GM18505 (cell line): ENCODE data around the gene F2R.
"Not testable (repeated sequence)": the region's sequence is repeated elsewhere in the genome, so short reads cannot be mapped to it uniquely, and the experiment has no call there.

Experiments used
- ATAC-seq: cut with Tn5 transposase; IDR thresholded peaks from one replicate; pipeline ENCODE4 v1.9.1; 2021; ENCODE audit not compliant: unreplicated experiment
- POLR2A ChIP-seq: IDR thresholded peaks from 4 replicates; pipeline ENCODE4 v1.6.1; 2011; ENCODE audit warnings: borderline replicate concordance; ENCODE audit not compliant: insufficient read depth, insufficient read length; ENCODE audit errors: extremely low read depth

F2R gene

GRCh38 chr5:76765249-76765648 lies 49.3 kb downstream of the F2R start:
- no peak for TF ChIP-seq POLR2A
- ATAC-seq: no peak

- ATAC-seq: no peak
- no peak for TF ChIP-seq POLR2A
These were observed 50.8 kb downstream of the F2R start for GRCh38 chr5:76766746-76767145.

- not testable (repeated sequence) for ATAC-seq
These were observed 55.1 kb downstream of the F2R start for GRCh38 chr5:76771041-76771440.

- no peak for TF ChIP-seq POLR2A
These were observed 55.9 kb downstream of the F2R start for GRCh38 chr5:76771705-76772405.

GRCh38 chr5:76775921-76776320 lies 60.0 kb downstream of the F2R start:
- TF ChIP-seq POLR2A: no peak
- ATAC-seq: no peak

More at GRCh38 chr5:76771705-76772405, 55.9 kb downstream of the F2R start:
- ATAC-seq: no peak

- TF ChIP-seq POLR2A: no peak
- ATAC-seq: no peak
These were observed 60.5 kb downstream of the F2R start for GRCh38 chr5:76776391-76776790.

- not testable (repeated sequence) for ATAC-seq
These were observed 64.7 kb downstream of the F2R start for GRCh38 chr5:76780616-76781015.

GRCh38 chr5:76781775-76782174 lies 65.8 kb downstream of the F2R start:
- TF ChIP-seq POLR2A: no peak
- ATAC-seq: no peak

GRCh38 chr5:76782444-76782843 lies 66.5 kb downstream of the F2R start:
- TF ChIP-seq POLR2A: no peak
- ATAC-seq: no peak
